ENCODE data around the gene PDRG1. TPM values are rescaled to one million over a fixed set of nuclear protein-coding genes. Genes with fewer than 3 reads are reported as not detected.

The PDRG1 gene
- polyA plus RNA-seq, 3 donors: 3.5 to 4.4 (median 3.7) TPM

GRCh38 chr20:31936420-31936819 is 15.4 kb downstream of the PDRG1 start:
- Histone ChIP-seq H3K36me3 (replicated peaks in 1 of 2; ENCODE audit: control insufficient read depth in 1 of 2, insufficient read depth in 2 of 2, low read length in 2 of 2) (no peaks in the 10 kb centered on the region), H4K20me1 (ENCODE audit: insufficient read depth, low read length) (no peaks in the 10 kb centered on the region), H3K4me3 (replicated peaks in 1 of 3; ENCODE audit: low read depth in 2 of 3, low read length in 3 of 3) (no peak overlapping the region), H3K4me2 (replicated peaks; ENCODE audit: extremely low read depth, low read length, poor library complexity, severe bottlenecking) (no peak overlapping the region), H3K9me3 (replicated peaks in 1 of 2; ENCODE audit: control insufficient read depth in 1 of 2, insufficient read depth in 1 of 2, low read length in 2 of 2) (no peaks in the 10 kb centered on the region), H3K79me2 (ENCODE audit: insufficient read depth, low read length) (no peaks in the 10 kb centered on the region), H3K27me3 (ENCODE audit: control insufficient read depth in 2 of 2, insufficient read depth in 2 of 2, low read length in 2 of 2) (no peaks in the 10 kb centered on the region), H2AFZ (ENCODE audit: insufficient read depth, low read depth, low read length, poor library complexity, severe bottlenecking) (no peak overlapping the region), H3K9ac (ENCODE audit: insufficient read depth, low read length, poor library complexity, severe bottlenecking) (no peak overlapping the region), H3K4me1 (ENCODE audit: control insufficient read depth in 1 of 2, insufficient read depth in 2 of 2, low read length in 2 of 2) (no peaks in the 10 kb centered on the region), H3K27ac (ENCODE audit: low read depth in 1 of 2, low read length in 2 of 2) (no peak overlapping the region)
- DNase-seq: no peak
- Mint-ChIP-seq H3K36me3 (peaks cover 0 to 3% of the 10 kb centered on the region in 2 donors), H3K27ac (no peak overlapping the region), H3K9me3 (no peaks in the 10 kb centered on the region), H3K4me3 (no peak overlapping the region), H3K27me3 (ENCODE audit: low read depth in 3 of 3) (no peaks in the 10 kb centered on the region), H3K4me1 (no peaks in the 10 kb centered on the region)
- intact Hi-C loops (cut with micrococcal nuclease): no loop called here
- WGBS (ENCODE audit: insufficient coverage): 80% methylated on average over 1 of the region's 4 CpGs
- TF ChIP-seq, protein P1, sequence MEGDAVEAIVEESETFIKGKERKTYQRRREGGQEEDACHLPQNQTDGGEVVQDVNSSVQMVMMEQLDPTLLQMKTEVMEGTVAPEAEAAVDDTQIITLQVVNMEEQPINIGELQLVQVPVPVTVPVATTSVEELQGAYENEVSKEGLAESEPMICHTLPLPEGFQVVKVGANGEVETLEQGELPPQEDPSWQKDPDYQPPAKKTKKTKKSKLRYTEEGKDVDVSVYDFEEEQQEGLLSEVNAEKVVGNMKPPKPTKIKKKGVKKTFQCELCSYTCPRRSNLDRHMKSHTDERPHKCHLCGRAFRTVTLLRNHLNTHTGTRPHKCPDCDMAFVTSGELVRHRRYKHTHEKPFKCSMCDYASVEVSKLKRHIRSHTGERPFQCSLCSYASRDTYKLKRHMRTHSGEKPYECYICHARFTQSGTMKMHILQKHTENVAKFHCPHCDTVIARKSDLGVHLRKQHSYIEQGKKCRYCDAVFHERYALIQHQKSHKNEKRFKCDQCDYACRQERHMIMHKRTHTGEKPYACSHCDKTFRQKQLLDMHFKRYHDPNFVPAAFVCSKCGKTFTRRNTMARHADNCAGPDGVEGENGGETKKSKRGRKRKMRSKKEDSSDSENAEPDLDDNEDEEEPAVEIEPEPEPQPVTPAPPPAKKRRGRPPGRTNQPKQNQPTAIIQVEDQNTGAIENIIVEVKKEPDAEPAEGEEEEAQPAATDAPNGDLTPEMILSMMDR (IDR thresholded peaks at IDR 0.05): no peak

- H4K20me1 ChIP-seq (ENCODE audit: insufficient read depth, low read length): no peaks in the 10 kb centered on the region
- no peak overlapping the region for H3K4me2 ChIP-seq (replicated peaks; ENCODE audit: extremely low read depth, low read length, poor library complexity, severe bottlenecking)
- no peaks in the 10 kb centered on the region for H3K9me3 Mint-ChIP-seq
- no peaks in the 10 kb centered on the region for H3K27me3 ChIP-seq (ENCODE audit: control insufficient read depth in 2 of 2, insufficient read depth in 2 of 2, low read length in 2 of 2)
- TF ChIP-seq, protein P1 (IDR thresholded peaks at IDR 0.05): no peak
- DNase-seq: no peak
- H3K79me2 ChIP-seq (ENCODE audit: insufficient read depth, low read length): no peaks in the 10 kb centered on the region
- H3K4me3 Mint-ChIP-seq: no peak overlapping the region
- intact Hi-C loops (cut with micrococcal nuclease): no loop called here
- no peaks in the 10 kb centered on the region for H3K36me3 ChIP-seq (replicated peaks in 1 of 2; ENCODE audit: control insufficient read depth in 1 of 2, insufficient read depth in 2 of 2, low read length in 2 of 2)
- H3K36me3 Mint-ChIP-seq: no peaks in the 10 kb centered on the region
- peaks cover 0 to 2% (median 1%) of the 10 kb centered on the region in 3 donors for H3K27me3 Mint-ChIP-seq (ENCODE audit: low read depth in 3 of 3)
- H3K4me1 Mint-ChIP-seq: peaks cover 2% of the 10 kb centered on the region
- no peaks in the 10 kb centered on the region for H3K4me1 ChIP-seq (ENCODE audit: control insufficient read depth in 1 of 2, insufficient read depth in 2 of 2, low read length in 2 of 2)
- 87% methylated on average over 5 of the region's 8 CpGs for WGBS (ENCODE audit: insufficient coverage)
- no peak overlapping the region for H3K27ac ChIP-seq (ENCODE audit: low read depth in 1 of 2, low read length in 2 of 2)
- H3K9ac ChIP-seq (ENCODE audit: insufficient read depth, low read length, poor library complexity, severe bottlenecking): no peak overlapping the region
- H2AFZ ChIP-seq (ENCODE audit: insufficient read depth, low read depth, low read length, poor library complexity, severe bottlenecking): no peak overlapping the region
- no peak overlapping the region for H3K27ac Mint-ChIP-seq
- H3K4me3 ChIP-seq (replicated peaks in 1 of 3; ENCODE audit: low read depth in 2 of 3, low read length in 3 of 3): no peak overlapping the region
- no peaks in the 10 kb centered on the region for H3K9me3 ChIP-seq (replicated peaks in 1 of 2; ENCODE audit: control insufficient read depth in 1 of 2, insufficient read depth in 1 of 2, low read length in 2 of 2)
These were observed 16.7 kb downstream of the PDRG1 start for GRCh38 chr20:31934968-31935764.
